ENCODE results near the gene NUMB. TPM values are rescaled to one million over a fixed set of nuclear protein-coding genes. Genes with fewer than 3 reads are reported as not detected.
"Not testable (repeated sequence)": the region's sequence is repeated elsewhere in the genome, so short reads cannot be mapped to it uniquely, and the experiment has no call there.

The NUMB gene
- total RNA-seq, 4 donors from 2014 or later, result 42.4 to 63.5 (median 51.0) TPM

DNA sequence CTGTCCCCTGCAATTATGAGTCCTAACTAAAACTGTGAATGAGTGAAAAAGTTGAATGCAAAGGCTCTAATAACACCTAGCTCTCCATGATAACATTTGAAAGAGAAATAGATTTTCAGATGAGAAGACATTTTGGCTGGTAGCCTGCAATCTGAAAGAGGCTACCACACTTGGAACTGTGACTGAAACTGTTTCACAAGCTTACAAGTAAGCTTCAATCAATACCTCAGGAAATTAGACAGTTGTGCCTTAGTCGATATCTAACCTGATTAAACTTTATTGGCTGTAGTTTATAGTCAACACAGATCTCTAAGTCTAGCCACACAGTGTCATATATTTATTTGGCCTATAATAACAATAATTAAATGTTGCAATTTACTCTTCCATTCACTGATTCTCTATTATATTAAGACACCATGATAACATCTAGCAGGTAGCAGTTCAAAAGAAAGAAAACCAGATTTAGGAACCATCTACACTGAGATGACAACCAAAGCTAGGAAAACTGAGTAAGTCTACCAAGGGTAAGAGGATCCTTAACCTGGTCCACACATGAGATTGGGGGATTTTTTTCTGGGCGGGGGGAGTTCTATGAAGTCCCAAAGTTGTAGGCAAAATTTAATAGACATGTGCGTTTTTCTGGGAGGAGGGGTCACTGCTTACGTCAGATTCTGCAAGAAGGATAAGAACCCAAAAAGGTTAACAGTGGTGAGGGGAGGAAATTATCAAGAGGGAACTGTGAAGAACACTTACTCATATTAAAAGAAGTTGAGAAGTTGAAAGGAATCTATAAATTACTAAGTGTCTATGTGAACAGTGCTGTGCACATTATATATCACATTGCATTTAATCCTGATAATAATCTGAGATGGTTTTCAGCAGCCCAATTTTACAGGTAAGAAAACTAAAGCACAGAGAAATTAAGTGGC lies 65.8 kb downstream of the NUMB start:
- no peak for ATAC-seq
- peaks cover 0 to 14% (median 2%) of the 10 kb centered on the region in 3 donors for H3K4me1 ChIP-seq
- no peak overlapping the region for H3K27ac ChIP-seq
- TF ChIP-seq, protein P1, sequence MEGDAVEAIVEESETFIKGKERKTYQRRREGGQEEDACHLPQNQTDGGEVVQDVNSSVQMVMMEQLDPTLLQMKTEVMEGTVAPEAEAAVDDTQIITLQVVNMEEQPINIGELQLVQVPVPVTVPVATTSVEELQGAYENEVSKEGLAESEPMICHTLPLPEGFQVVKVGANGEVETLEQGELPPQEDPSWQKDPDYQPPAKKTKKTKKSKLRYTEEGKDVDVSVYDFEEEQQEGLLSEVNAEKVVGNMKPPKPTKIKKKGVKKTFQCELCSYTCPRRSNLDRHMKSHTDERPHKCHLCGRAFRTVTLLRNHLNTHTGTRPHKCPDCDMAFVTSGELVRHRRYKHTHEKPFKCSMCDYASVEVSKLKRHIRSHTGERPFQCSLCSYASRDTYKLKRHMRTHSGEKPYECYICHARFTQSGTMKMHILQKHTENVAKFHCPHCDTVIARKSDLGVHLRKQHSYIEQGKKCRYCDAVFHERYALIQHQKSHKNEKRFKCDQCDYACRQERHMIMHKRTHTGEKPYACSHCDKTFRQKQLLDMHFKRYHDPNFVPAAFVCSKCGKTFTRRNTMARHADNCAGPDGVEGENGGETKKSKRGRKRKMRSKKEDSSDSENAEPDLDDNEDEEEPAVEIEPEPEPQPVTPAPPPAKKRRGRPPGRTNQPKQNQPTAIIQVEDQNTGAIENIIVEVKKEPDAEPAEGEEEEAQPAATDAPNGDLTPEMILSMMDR (IDR thresholded peaks at IDR 0.05), result no peak
- no peak for TF ChIP-seq POLR2A (IDR thresholded peaks at IDR 0.05)
- TF ChIP-seq POLR2AphosphoS5 (IDR thresholded peaks at IDR 0.05), result no peak
- TF ChIP-seq EP300 (IDR thresholded peaks at IDR 0.05), result no peak
- H3K27me3 ChIP-seq, result no peaks in the 10 kb centered on the region
- H3K9me3 ChIP-seq, result no peaks in the 10 kb centered on the region
- H3K36me3 ChIP-seq, result no peaks in the 10 kb centered on the region
- H3K4me3 ChIP-seq, result no peak overlapping the region
- WGBS, 2 donors (ENCODE audit: low coverage in 1 of 2), result 88 to 95% methylated on average over 4 of the region's 4 CpGs

DNA sequence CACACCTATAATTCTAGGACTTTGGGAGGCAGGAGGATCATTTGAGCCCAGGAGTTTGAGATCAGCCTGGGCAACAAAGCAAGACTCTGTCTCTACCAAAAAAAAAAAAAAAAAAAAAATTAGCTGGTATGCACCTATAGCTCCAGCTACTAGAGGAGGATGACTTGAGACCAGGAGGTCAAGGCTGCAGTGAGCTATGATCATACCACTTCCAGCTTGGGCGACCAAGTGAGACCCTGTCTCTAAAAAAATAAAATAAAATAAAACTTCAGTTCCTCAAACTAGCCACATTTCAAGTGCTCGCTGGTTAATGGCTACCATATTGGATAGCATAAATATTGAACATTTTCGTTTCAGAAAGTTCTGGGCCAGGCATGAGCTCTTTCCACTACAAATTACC lies 70.5 kb downstream of the NUMB start:
- H3K4me3 ChIP-seq, ATAC-seq, H3K36me3 ChIP-seq, H3K27ac ChIP-seq, H3K27me3 ChIP-seq: not testable (repeated sequence)
- Histone ChIP-seq H3K4me1 (peaks cover 0 to 18% (median 3%) of the 10 kb centered on the region in 3 donors), H3K9me3 (peaks cover 0 to 19% (median 0%) of the 10 kb centered on the region in 3 donors)
- 100% methylated on average over 2 of the region's 3 CpGs for WGBS, 2 donors (ENCODE audit: low coverage in 1 of 2)

DNA sequence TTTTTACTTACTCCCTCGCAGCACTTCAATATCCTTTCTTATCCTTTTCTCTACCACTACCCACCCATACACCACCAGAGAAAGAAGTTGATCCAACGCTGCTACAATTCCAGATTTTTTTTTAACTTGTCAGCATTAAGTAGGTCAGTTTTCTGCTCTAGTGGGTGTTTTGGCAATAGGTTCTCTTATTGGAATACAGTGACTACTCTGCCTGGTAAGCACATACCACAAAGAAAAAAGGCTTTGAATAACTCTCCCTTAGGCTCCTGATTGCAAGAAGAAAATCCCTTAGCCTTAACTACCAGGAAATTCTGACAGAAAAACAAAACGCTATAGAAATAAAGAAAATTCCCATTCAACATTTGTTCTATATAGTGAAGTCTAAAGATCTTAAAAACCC lies 72.0 kb downstream of the NUMB start:
- Histone ChIP-seq H3K4me1 (peaks cover 0 to 10% (median 3%) of the 10 kb centered on the region in 3 donors), H3K9me3 (peaks cover 0 to 24% (median 0%) of the 10 kb centered on the region in 3 donors), H3K27ac (no peak overlapping the region), H3K4me3 (no peak overlapping the region), H3K36me3 (no peaks in the 10 kb centered on the region), H3K27me3 (no peaks in the 10 kb centered on the region)
- 54 to 60% methylated on average over 3 of the region's 3 CpGs for WGBS, 2 donors (ENCODE audit: low coverage in 1 of 2)
- ATAC-seq, result no peak
- TF ChIP-seq EP300 (IDR thresholded peaks at IDR 0.05) (no peak), POLR2A (IDR thresholded peaks at IDR 0.05) (no peak), POLR2AphosphoS5 (IDR thresholded peaks at IDR 0.05) (no peak)
- TF ChIP-seq, protein P1 (IDR thresholded peaks at IDR 0.05), result no peak

DNA sequence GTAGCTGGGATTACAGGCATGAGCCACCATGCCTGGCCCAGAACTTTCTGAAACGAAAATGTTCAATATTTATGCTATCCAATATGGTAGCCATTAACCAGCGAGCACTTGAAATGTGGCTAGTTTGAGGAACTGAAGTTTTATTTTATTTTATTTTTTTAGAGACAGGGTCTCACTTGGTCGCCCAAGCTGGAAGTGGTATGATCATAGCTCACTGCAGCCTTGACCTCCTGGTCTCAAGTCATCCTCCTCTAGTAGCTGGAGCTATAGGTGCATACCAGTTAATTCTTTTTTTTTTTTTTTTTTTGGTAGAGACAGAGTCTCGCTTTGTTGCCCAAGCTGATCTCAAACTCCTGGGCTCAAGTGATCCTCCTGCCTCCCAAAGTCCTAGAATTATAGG lies 73.3 kb downstream of the NUMB start:
- 100% methylated on average over 1 of the region's 4 CpGs; no CpG with 5 or more reads in 1 of the 2 donors for WGBS, 2 donors (ENCODE audit: low coverage in 1 of 2)
- not testable (repeated sequence) for H3K36me3 ChIP-seq, H3K27ac ChIP-seq, H3K4me3 ChIP-seq, ATAC-seq, H3K27me3 ChIP-seq
- H3K9me3 ChIP-seq, result peaks cover 0 to 24% (median 0%) of the 10 kb centered on the region in 3 donors
- H3K4me1 ChIP-seq, result peaks cover 0 to 10% (median 3%) of the 10 kb centered on the region in 3 donors

DNA sequence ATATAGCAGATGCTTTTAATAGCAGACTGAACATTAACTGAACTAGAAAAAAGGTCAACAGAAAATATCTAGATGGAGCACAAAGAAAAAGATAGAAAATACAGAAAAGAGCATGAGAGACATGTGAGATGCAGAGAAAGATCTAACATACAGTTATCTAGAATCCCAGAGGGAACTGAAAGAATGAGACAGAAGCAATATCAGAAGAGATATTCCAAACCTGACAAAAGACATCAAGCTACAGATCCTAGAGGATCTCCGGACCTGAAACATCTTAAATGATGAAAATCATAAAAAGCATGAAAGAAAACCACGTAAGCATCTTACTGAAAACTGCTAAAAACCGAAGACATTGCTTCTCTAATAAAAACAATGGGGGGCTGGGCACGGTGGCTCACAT lies 75.0 kb downstream of the NUMB start:
- no peak overlapping the region for H3K4me3 ChIP-seq
- no peaks in the 10 kb centered on the region for H3K27me3 ChIP-seq
- H3K36me3 ChIP-seq, result no peaks in the 10 kb centered on the region
- no peak for ATAC-seq
- WGBS, 2 donors (ENCODE audit: low coverage in 1 of 2), result 100% methylated on average over 4 of the region's 4 CpGs
- H3K9me3 ChIP-seq, result peaks cover 0 to 24% (median 0%) of the 10 kb centered on the region in 3 donors
- peaks cover 0 to 10% (median 3%) of the 10 kb centered on the region in 3 donors for H3K4me1 ChIP-seq
- TF ChIP-seq, protein P1 (IDR thresholded peaks at IDR 0.05), result no peak
- TF ChIP-seq EP300 (IDR thresholded peaks at IDR 0.05) (no peak), POLR2A (IDR thresholded peaks at IDR 0.05) (no peak), POLR2AphosphoS5 (IDR thresholded peaks at IDR 0.05) (no peak)
- H3K27ac ChIP-seq, result no peak overlapping the region
